ENCODE data around the gene GMPPA.
A peak's percentile ranks its signal among the peaks of the same experiment; 100 is the strongest.

The GMPPA gene

GRCh38 chr2:219486380-219486959, 12.2 kb upstream of the GMPPA start:
- DNase-seq, result no peak

- no peak for DNase-seq
Observed at GRCh38 chr2:219488149-219488843, 10.4 kb upstream of the GMPPA start.

GRCh38 chr2:219488844-219489194, 9.9 kb upstream of the GMPPA start:
- no peak for DNase-seq

- no peak for DNase-seq
Observed at GRCh38 chr2:219489315-219489714, 9.4 kb upstream of the GMPPA start.

GRCh38 chr2:219490186-219490585, 8.5 kb upstream of the GMPPA start:
- DNase-seq, result no peak

- DNase-seq, result no peak
Observed at GRCh38 chr2:219490600-219491130, 8.0 kb upstream of the GMPPA start.

GRCh38 chr2:219491278-219491963, 7.3 kb upstream of the GMPPA start:
- no peak for DNase-seq

GRCh38 chr2:219492575-219492974, 6.1 kb upstream of the GMPPA start:
- no peak for DNase-seq

GRCh38 chr2:219493086-219493485, 5.6 kb upstream of the GMPPA start:
- DNase-seq, result no peak

- no peak for DNase-seq
Observed at GRCh38 chr2:219494952-219495530, 3.6 kb upstream of the GMPPA start.

- DNase-seq, result peak; percentile 48
Observed at GRCh38 chr2:219495531-219496122, 3.1 kb upstream of the GMPPA start.

- DNase-seq, result no peak
Observed at GRCh38 chr2:219496247-219496824, 2.4 kb upstream of the GMPPA start.

GRCh38 chr2:219496825-219497494, 1.7 kb upstream of the GMPPA start:
- no peak for DNase-seq

- DNase-seq, result peak; percentile 19
Observed at GRCh38 chr2:219497495-219498279, 1.0 kb upstream of the GMPPA start.

GRCh38 chr2:219499058-219499307, 292 bp downstream of the GMPPA start:
- DNase-seq, result no peak

GRCh38 chr2:219499555-219499954, 864 bp downstream of the GMPPA start:
- no peak for DNase-seq

GRCh38 chr2:219500135-219500534, 1.4 kb downstream of the GMPPA start:
- DNase-seq, result no peak

GRCh38 chr2:219501849-219502248, 3.2 kb downstream of the GMPPA start:
- DNase-seq, result no peak

- no peak for DNase-seq
Observed at GRCh38 chr2:219502618-219503017, 3.9 kb downstream of the GMPPA start.

- no peak for DNase-seq
Observed at GRCh38 chr2:219505585-219505984, 6.9 kb downstream of the GMPPA start.

- no peak for DNase-seq
Observed at GRCh38 chr2:219506153-219506801, 7.6 kb downstream of the GMPPA start.

Data from CD4-positive, alpha-beta T cell treated with Interleukin-4 for 4 hours (primary cell).